Measurements from ENCODE around the gene AURKB.

The AURKB gene

GRCh38 chr17:8160741-8161221 lies 49.6 kb downstream of the AURKB start:
- DNase-seq, result no peak

DNA sequence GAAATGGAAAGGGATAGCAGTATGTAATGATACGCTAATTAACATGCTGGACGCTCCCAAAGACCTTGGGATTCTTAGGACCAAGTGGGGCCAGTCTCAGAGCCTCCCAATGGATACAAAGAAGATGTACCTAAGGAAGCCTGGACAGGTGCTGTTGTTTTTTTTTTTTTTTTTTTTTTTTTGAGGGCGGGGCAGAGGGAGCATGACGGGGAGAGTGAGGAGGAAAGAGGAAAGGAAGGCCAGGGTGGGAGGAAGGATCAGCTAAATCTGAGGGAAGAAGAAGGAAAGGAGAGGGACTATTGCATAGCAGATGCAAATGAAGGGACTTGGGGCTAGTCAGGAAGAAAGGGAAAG lies 50.2 kb downstream of the AURKB start:
- DNase-seq, result no peak

- no peak for DNase-seq
These were observed 50.7 kb downstream of the AURKB start for GRCh38 chr17:8159459-8160223.

DNA sequence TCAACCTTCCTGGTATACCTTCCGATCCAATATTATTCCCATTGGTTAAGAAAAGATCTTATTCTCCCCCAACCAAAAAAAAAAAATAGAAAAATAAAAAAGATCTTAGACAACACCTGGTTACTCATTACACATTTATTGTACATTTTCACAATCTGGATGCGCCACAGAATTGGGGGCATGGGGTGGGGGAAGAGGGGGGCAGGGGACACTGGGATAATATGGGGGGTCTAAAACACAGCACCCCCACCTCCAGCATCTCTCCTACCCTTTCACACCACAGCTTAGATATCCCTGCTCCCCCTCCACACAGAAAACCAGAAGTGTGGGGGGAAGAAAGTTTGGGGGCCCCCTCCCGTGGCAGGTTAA lies 51.4 kb downstream of the AURKB start:
- no peak for DNase-seq

DNA sequence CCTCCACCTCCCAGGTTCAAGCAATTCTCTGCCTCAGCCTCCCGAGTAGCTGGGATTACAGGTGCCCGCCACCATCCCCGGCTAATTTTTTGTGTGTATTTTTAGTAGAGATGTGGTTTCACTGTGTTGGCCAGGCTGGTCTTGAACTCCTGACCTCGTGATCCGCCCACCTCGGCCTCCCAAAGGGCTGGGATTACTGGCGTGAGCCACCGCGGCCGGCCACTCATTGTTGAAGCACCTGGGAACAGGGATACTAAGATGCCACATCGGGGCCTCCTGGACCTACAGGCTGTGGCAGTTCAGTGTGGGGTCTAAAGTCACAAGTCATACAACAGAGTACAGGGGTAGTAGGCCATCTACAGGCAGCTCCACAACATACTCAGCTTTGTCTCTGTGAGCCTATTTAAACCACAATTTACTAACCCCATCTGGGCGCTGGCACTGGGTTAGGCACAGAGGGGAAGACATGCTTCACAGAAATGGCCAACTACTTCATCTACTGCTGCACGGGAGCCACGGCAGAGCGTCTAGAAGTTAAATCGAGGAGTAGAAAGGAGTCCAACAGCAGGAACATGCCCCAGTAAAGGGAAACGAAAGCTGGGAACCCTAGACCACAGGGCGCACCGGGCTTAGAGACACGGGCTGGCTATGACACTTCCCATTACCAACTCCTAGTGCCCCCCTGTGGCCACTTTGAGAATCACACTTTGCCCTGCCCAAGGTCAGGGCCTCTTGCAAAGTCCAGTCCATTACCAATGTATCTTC lies 51.9 kb downstream of the AURKB start:
- peak; percentile 67 for DNase-seq

- DNase-seq, result peak; percentile 100
These were observed 54.0 kb downstream of the AURKB start for GRCh38 chr17:8156246-8156992.

- no peak for DNase-seq
These were observed 54.5 kb downstream of the AURKB start for GRCh38 chr17:8155996-8156245.

GRCh38 chr17:8155231-8155995 lies 55.0 kb downstream of the AURKB start:
- DNase-seq, result no peak
